Measurements from ENCODE around the gene VWDE.

Gene VWDE

DNA sequence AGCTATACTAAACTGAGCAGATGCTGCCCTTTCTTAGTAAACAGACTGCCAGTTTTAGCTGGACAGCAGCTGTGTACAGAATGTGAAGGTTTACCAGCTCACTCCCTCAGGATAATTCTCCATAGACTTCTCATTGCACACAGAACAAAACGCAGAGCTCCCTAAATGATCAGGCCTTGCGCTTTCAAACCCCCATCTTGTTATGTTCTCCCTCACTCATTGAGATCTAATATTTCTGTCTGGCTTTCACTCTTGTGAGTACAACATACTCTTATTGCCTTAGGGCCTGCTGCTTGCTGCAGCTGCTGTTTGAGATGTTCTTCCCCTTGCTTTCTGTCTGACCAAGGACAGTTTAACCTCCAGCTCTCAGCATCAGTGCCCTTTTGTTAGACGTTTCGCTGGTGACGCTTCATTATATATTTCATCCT lies 17.3 kb downstream of the VWDE start:
- no peak overlapping the region for H3K4me3 ChIP-seq (ENCODE audit: low read depth, low read length)
- TF ChIP-seq, protein P1, sequence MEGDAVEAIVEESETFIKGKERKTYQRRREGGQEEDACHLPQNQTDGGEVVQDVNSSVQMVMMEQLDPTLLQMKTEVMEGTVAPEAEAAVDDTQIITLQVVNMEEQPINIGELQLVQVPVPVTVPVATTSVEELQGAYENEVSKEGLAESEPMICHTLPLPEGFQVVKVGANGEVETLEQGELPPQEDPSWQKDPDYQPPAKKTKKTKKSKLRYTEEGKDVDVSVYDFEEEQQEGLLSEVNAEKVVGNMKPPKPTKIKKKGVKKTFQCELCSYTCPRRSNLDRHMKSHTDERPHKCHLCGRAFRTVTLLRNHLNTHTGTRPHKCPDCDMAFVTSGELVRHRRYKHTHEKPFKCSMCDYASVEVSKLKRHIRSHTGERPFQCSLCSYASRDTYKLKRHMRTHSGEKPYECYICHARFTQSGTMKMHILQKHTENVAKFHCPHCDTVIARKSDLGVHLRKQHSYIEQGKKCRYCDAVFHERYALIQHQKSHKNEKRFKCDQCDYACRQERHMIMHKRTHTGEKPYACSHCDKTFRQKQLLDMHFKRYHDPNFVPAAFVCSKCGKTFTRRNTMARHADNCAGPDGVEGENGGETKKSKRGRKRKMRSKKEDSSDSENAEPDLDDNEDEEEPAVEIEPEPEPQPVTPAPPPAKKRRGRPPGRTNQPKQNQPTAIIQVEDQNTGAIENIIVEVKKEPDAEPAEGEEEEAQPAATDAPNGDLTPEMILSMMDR (IDR thresholded peaks at IDR 0.05; ENCODE audit: low read depth, low read length): no peak
- DNase-seq (ENCODE audit: low read depth, low spot score): no peak
- in situ Hi-C loops (cut with HindIII; ENCODE audit: low sequenced_read_pairs): no loop called here

DNA sequence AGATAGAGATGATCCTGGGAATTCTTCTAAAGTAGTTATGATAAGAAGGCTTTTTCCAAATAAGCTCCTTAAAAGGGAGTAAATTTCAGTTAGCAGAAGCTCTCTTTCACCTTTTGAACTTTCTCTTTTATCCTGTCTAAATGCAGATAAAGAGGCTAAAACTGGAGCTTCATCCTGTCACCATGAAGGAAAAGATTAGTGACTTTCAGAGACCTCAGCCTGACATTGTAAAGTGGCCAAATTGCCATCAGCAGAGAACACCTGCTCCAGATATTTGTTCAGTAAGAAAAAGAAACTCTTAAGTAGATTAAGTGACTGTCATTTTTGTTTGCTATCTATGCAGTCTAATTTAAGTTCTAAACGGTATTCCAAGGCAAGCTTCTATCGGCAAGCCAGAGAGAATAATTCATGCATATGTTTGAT lies 18.3 kb downstream of the VWDE start:
- no peak for DNase-seq (ENCODE audit: low read depth, low spot score)
- no peak overlapping the region for H3K4me3 ChIP-seq (ENCODE audit: low read depth, low read length)
- TF ChIP-seq, protein P1 (IDR thresholded peaks at IDR 0.05; ENCODE audit: low read depth, low read length): no peak
- in situ Hi-C loops (cut with HindIII; ENCODE audit: low sequenced_read_pairs): no loop called here

DNA sequence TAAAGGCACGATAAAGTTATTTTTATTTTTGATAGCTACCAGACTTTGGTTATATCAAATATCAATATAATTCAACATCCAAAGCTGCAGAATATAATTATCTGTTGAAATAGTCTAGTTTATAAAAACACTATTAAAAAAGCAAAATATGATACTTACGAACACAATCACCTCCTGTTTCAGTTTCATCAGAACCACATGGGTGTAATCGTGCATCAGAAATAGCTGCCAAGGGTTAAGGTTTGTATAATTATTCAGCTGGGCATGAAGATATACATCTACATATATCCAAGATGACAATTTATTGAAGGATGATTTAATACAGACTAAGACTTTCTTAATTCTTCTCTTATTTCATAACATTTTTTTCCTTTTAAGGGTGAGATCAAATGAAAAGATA lies 20.3 kb downstream of the VWDE start:
- in situ Hi-C loops (cut with HindIII; ENCODE audit: low sequenced_read_pairs): no loop called here
- no peak overlapping the region for H3K4me3 ChIP-seq (ENCODE audit: low read depth, low read length)
- TF ChIP-seq, protein P1 (IDR thresholded peaks at IDR 0.05; ENCODE audit: low read depth, low read length): no peak
- DNase-seq (ENCODE audit: low read depth, low spot score): no peak

DNA sequence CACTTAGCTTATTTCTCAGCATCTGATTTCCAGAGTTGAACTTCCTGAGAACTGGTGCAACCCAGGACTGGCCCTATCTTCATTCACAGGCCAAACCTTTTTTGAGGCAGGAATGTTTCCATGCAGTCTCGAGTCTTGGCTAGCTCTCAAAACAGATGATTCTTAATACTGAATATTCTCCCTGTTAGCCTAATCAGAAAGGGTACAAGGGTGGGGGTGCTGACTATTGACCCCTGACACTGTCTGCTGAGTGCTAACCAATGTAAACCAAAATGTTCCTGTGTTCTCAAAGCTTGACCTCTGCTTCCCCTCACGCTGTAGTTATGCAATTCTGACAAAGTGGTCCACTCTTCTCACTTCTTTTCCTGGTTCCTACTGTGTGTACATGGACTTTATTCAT lies 25.3 kb downstream of the VWDE start:
- no peak for DNase-seq (ENCODE audit: low read depth, low spot score)
- H3K4me3 ChIP-seq (ENCODE audit: low read depth, low read length): no peak overlapping the region
- TF ChIP-seq, protein P1 (IDR thresholded peaks at IDR 0.05; ENCODE audit: low read depth, low read length): no peak
- in situ Hi-C loops (cut with HindIII; ENCODE audit: low sequenced_read_pairs): no loop called here

DNA sequence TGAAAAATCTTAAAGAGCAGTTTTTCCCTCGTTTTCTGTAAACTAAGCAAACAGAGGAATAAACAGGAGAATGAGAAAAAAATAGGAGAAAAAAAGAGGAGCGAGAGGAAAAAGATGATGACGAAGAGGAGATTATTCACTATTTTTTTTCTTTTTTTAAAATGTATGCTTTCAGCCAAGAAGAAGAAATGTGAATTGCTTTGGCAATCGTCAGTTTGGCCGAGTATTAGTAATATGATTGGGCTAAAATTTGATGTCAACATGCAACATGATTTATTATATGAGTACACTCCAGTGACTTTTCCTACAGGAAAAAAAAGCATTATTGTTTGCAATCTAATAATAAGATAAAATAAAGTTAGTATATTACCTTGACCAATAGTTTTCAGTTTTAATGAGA lies 26.3 kb downstream of the VWDE start:
- no peak overlapping the region for H3K4me3 ChIP-seq (ENCODE audit: low read depth, low read length)
- DNase-seq (ENCODE audit: low read depth, low spot score): no peak
- in situ Hi-C loops (cut with HindIII; ENCODE audit: low sequenced_read_pairs): no loop called here
- TF ChIP-seq, protein P1 (IDR thresholded peaks at IDR 0.05; ENCODE audit: low read depth, low read length): no peak

DNA sequence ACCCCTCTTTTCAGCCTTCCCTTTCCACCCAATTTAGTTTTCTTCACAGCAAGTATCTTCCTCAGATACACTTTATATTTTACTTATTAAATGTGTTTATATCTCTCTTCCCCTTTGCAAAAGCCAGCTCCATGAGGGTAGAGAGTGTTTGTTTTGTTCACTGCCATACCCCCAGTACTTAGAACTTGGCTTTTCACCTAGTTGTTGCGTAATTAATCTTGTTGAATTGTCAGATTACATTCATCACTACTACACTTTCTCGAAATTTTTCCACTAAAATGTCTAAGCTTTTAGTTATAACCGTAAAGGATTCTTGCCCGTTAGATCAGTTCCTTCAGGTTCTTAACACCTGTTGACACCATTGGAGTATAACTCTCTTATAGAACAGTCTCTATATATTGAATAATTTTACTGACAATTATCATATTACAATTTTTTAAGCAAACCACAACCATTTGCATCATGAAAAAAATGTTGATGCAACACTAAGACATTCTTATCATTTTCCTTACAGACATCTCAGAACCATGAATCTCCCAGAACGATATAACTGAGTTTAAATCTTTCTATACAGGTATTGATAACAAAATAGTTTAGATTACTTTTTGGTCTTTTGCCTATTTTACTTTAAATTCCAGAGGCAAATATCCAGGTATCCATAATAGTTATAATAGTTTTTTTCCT lies 29.9 kb downstream of the VWDE start:
- in situ Hi-C loops (cut with HindIII; ENCODE audit: low sequenced_read_pairs): no loop called here
- no peak overlapping the region for H3K4me3 ChIP-seq (ENCODE audit: low read depth, low read length)
- TF ChIP-seq, protein P1 (IDR thresholded peaks at IDR 0.05; ENCODE audit: low read depth, low read length): no peak
- DNase-seq (ENCODE audit: low read depth, low spot score): no peak

Data from astrocyte of the spinal cord (primary cell).